Breast epithelium (tissue), 4 donors: ENCODE data around the gene RALGDS. TPM values are rescaled to one million over a fixed set of nuclear protein-coding genes. Genes with fewer than 3 reads are reported as not detected.

Source experiments
- DNase-seq, 2 donors: peaks; one replicate each; pipeline ENCODE4 v3.0.0-alpha.2; 2019; ENCODE audit warnings: low spot score in 2 of 2
- H3K27ac ChIP-seq, 2 donors: fragments of 200-600 bp; sonication (generic) in 1 of 2; one replicate each; pipeline ENCODE4 v1.5.1; 2016 to 2019; ENCODE audit warnings: mild to moderate bottlenecking in 1 of 2
- H3K27me3 ChIP-seq, 2 donors: fragments of 200-600 bp; sonication (generic) in 1 of 2; one replicate each; pipeline versions ENCODE4 v1.5.1 to v1.6.0; 2017 to 2019; ENCODE audit warnings: control low read depth in 1 of 2, mild to moderate bottlenecking in 1 of 2
- H3K36me3 ChIP-seq: fragments of 200-600 bp; one replicate; pipeline ENCODE4 v1.5.1; 2019
- H3K4me1 ChIP-seq, 2 donors: fragments of 200-600 bp; sonication (generic); one replicate each; pipeline ENCODE4 v1.5.1; 2016 to 2019; ENCODE audit warnings: control low read depth in 1 of 2
- H3K4me3 ChIP-seq, 3 donors: fragments of 200-600 bp; sonication (generic); 1 replicate in 2 of 3; 2 replicates in 1 of 3; pipeline ENCODE4 v1.5.1; 2016 to 2019; ENCODE audit warnings: mild to moderate bottlenecking in 3 of 3, moderate library complexity in 2 of 3
- H3K9me3 ChIP-seq, 2 donors: fragments of 200-600 bp; sonication (generic) in 1 of 2; one replicate each; pipeline ENCODE4 v1.5.1; 2016 to 2019; ENCODE audit warnings: control low read depth in 1 of 2
- CTCF ChIP-seq, 3 donors: fragments of 450-650 bp; IDR thresholded peaks; one replicate each; pipeline ENCODE4 v1.5.1; 2016 to 2017; ENCODE audit warnings: antibody characterized with exemption in 3 of 3, mild to moderate bottlenecking in 3 of 3, moderate library complexity in 3 of 3
- POLR2A ChIP-seq: fragments of 450-650 bp; IDR thresholded peaks from one replicate; pipeline ENCODE4 v1.6.1; 2016; ENCODE audit warnings: antibody characterized with exemption, mild to moderate bottlenecking, moderate library complexity
- POLR2AphosphoS5 ChIP-seq, 3 donors: sonication (generic); formaldehyde crosslinking; IDR thresholded peaks; one replicate each; pipeline ENCODE4 v1.6.1; 2017; ENCODE audit warnings: antibody characterized with exemption in 3 of 3
- intact Hi-C: fragments of 100-400 bp; cut with DNase I; formaldehyde crosslinking; loops from one replicate; pipeline ENCODE4 v1.15.1; 2023; ENCODE audit warnings: low total_unique reads
- total RNA-seq, 3 donors: library from RNA; depleted of rRNA; stranded (reverse); fragments of >200 nt; gene quantifications; one replicate each; pipeline ENCODE4 v1.1.0, GENCODE V29; 2016

Gene RALGDS
- total RNA-seq, 3 donors from 2014 or later: 52.0 to 94.1 (median 79.3) TPM

GRCh38 chr9:133127340-133127981 is 6.4 kb upstream of the RALGDS start:
- H3K27ac ChIP-seq: peak overlapping the region; percentile 95 to 99
- no peaks in the 10 kb centered on the region for H3K9me3 ChIP-seq
- H3K4me3 ChIP-seq: peak overlapping the region in 2 of 3 donors; percentile 16 to 65
- TF ChIP-seq POLR2A (no peak), CTCF (IDR thresholded peaks at IDR 0.05) (peak in 1 of 3 donors; percentile 54), POLR2AphosphoS5 (IDR thresholded peaks at IDR 0.05) (peak; percentile 39 to 87 (median 75))
- no peaks in the 10 kb centered on the region for H3K36me3 ChIP-seq
- intact Hi-C loops: no loop called here
- peak; percentile 72 to 95 for DNase-seq
- peaks cover 29 to 35% of the 10 kb centered on the region in 2 donors for H3K4me1 ChIP-seq
- H3K27me3 ChIP-seq: no peaks in the 10 kb centered on the region

- H3K27ac ChIP-seq: peak overlapping the region; percentile 95 to 99
- H3K9me3 ChIP-seq: no peaks in the 10 kb centered on the region
- no peaks in the 10 kb centered on the region for H3K27me3 ChIP-seq
- peaks cover 29 to 33% of the 10 kb centered on the region in 2 donors for H3K4me1 ChIP-seq
- no peak for TF ChIP-seq POLR2A
- TF ChIP-seq POLR2AphosphoS5 (IDR thresholded peaks at IDR 0.05): no peak
- TF ChIP-seq CTCF (IDR thresholded peaks at IDR 0.05): no peak
- H3K4me3 ChIP-seq: peak overlapping the region; percentile 33 to 65 (median 37)
- no peak for DNase-seq
- intact Hi-C loops: no loop called here
- H3K36me3 ChIP-seq: no peaks in the 10 kb centered on the region
Measured at GRCh38 chr9:133126697-133127339, 5.8 kb upstream of the RALGDS start.

- peaks cover 33 to 34% of the 10 kb centered on the region in 2 donors for H3K4me1 ChIP-seq
- H3K4me3 ChIP-seq: peak overlapping the region; percentile 33 to 65 (median 37)
- peak overlapping the region; percentile 95 to 99 for H3K27ac ChIP-seq
- TF ChIP-seq POLR2AphosphoS5 (IDR thresholded peaks at IDR 0.05) (peak; percentile 22 to 76 (median 39)), POLR2A (no peak), CTCF (IDR thresholded peaks at IDR 0.05) (no peak)
- no peaks in the 10 kb centered on the region for H3K27me3 ChIP-seq
- H3K36me3 ChIP-seq: no peaks in the 10 kb centered on the region
- H3K9me3 ChIP-seq: no peaks in the 10 kb centered on the region
- intact Hi-C loops: no loop called here
- no peak for DNase-seq
Measured at GRCh38 chr9:133125941-133126696, 5.1 kb upstream of the RALGDS start.

- H3K36me3 ChIP-seq: no peaks in the 10 kb centered on the region
- intact Hi-C loops: no loop called here
- no peak for DNase-seq
- no peak overlapping the region for H3K4me3 ChIP-seq
- peak overlapping the region; percentile 3 to 28 for H3K27ac ChIP-seq
- no peaks in the 10 kb centered on the region for H3K9me3 ChIP-seq
- peaks cover 33 to 34% of the 10 kb centered on the region in 2 donors for H3K4me1 ChIP-seq
- no peak for TF ChIP-seq POLR2A
- no peaks in the 10 kb centered on the region for H3K27me3 ChIP-seq
Measured at GRCh38 chr9:133124907-133125275, 3.9 kb upstream of the RALGDS start.

GRCh38 chr9:133124123-133124906 is 3.3 kb upstream of the RALGDS start:
- no peak overlapping the region for H3K4me3 ChIP-seq
- no peak for TF ChIP-seq CTCF (IDR thresholded peaks at IDR 0.05)
- no peak for TF ChIP-seq POLR2AphosphoS5 (IDR thresholded peaks at IDR 0.05)
- TF ChIP-seq POLR2A: no peak
- no peaks in the 10 kb centered on the region for H3K9me3 ChIP-seq
- H3K27ac ChIP-seq: peak overlapping the region; percentile 3 to 98
- H3K36me3 ChIP-seq: no peaks in the 10 kb centered on the region
- intact Hi-C loops: no loop called here
- no peak for DNase-seq
- no peaks in the 10 kb centered on the region for H3K27me3 ChIP-seq
- peaks cover 31 to 34% of the 10 kb centered on the region in 2 donors for H3K4me1 ChIP-seq
